GM19351 (cell line): ENCODE results near the gene CAPN13.

ENCODE experiments used
- ATAC-seq: cut with Tn5 transposase; IDR thresholded peaks from one replicate; pipeline ENCODE4 v1.9.1; 2021; ENCODE audit warnings: mild to moderate bottlenecking, moderate library complexity; ENCODE audit not compliant: unreplicated experiment

The CAPN13 gene

DNA sequence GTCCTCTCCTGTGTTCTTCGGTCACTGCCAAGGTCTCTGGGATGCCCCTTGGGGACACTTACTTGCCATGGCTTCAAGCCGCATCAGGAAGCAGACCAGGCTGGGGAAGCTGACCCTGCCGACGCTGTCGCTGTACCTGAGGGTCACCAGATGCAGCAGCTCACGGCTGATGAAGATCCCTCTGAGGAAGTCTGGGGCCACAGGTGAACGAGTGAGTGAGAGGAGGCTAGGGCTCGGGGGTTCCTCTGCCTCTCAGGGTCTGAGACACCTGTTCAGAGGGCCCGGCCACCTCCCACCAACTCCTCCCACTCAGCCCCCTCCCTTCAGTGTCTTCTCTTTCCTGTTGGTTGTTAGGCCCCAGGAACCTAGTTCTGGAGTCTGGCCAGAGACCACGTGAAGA, 74.9 kb downstream of the CAPN13 start:
- ATAC-seq, result no peak

DNA sequence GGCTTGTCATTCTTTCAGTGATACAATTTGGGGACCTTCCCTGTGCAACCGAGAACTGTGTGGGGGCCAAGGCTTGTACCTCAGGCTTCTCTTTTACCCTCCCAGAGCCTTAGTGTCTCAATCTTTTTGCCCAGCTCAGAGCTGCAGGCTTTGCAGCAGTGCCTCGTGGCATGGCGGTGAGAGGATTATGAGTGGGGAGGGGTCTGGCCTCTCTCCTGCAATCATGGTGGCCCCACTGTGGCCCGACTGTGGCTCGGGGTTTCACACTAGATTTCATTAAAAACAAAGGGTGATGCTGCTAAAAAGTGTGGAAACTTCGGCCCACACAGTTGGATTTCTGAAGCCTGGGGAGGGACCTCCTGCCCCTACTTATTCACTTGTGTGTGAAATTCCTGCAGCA, 75.5 kb downstream of the CAPN13 start:
- no peak for ATAC-seq

DNA sequence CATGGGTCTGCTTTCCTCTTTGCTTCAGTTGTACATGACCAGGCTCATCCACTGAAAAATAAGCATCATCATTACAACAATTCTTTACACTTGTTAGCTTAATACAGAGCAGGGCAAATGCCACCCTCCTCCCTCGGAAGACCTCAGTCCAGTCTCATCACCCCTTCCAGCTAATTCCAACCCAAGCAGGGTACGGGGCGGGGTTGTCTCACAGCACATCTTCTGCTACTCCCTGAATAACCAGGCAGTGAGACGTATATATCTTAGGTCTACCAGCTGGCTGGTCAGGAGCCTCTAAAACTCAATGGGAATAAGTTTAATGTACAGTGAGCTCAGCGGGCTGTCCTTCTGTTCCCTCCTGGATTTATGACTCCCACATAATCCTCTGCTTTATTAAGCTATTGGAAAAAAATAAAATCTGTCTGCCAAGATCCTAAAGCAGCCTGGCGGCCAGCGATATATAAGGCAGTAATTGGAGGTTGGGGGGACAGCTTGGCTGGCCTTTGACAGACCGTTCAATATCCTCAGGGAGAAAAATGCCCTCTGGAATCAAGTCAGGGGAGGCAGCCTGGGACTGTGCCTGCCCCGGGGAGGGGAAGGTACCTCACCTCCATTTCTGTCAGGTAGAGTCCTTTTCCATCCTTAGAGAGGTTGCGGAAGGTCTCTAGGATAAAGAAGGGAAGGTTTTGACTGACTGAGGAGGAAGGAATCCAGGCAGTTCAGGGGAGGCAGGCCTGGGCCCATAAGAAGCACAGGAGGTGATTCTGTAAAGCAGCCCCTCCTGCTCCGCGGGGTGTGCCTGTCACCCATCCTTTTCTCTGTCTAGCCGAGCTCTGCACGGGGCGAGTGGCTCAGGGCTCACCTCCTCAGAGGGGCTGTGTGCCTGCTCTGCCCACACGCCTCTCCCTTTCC, 76.3 kb downstream of the CAPN13 start:
- no peak for ATAC-seq

GRCh38 chr2:30729031-30729430, 78.2 kb downstream of the CAPN13 start:
- ATAC-seq, result no peak

DNA sequence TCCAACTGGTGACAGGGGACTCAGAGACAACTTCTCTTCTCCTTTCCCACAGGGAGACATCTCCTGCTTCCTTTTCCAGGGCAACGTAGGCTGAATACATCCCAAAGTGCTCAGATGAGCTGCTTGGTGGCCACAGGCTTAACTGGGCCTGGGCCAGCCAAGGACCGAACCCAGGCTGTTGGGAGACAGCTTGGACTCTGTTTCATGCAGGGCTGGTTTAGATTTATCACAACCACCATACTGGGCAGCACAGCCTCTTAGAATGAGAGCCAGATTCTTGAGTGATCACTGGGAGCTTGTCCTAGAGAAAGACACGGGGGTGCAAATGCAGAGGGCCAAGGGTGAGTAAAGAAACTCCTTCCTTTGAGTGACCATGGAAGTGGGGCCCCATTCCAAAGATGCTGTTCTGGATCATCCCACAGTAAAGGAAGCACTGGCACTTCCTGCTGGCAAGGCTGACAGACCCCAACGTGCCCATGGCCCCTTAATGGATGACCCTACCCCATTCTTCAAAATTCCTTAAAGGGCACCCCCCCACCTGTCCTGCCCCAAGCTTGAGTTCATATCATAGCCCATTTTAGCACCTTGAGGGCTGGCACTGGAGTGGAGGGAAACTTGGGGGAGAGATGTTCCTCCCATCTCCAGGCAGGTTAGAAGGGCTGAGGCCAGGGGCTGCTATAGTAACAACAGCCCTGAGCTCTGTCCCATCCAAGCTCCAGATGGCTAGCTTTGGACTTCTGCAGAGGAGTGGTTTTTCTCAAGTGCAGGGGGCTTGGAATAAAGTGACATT, 84.1 kb downstream of the CAPN13 start:
- no peak for ATAC-seq

DNA sequence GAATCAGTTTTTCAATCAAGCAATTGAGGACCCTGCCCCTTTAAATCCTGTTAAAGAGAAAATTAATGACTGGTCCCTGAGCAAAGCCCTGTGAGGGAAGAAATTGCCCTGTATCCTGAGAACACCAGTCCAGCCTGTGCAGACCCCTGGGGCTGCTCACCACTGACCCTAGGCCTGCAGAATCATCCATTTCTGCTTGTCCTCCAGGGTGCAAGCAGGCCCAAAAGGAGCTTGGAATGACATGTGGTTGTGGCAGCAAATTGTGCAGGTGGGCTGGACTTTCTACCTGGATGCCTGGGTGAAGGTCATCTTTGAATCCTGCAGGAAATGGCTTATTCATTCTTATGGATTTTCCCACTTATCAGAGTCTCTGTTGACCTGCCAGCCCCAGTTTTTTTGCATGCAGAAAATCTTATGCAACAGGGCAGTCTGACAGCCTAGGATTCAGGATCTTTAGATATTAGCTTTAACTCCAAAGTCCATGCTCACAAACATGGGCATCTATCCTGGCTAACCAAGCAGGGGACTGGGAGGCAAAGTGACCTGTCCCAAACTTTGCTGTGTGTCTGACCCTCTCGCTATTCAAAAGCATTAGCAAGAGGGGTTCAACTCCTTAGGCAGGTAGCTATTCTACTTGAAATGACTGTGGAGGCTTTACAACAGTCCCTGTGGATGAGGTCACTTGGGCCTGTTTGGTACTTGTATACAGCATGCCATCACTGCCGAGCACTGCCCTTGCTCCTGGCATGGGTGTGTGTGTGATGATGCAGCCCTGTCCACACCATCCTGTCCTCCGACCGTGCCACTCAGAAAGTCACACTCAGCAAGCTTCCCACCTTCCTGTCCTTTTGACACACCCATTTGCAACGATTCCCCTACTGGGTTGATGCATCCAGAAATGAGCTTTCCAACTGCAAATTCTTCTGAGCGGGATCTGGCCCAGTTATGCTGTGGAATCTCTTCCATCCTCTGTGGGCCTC, 85.3 kb downstream of the CAPN13 start:
- no peak for ATAC-seq

GRCh38 chr2:30721241-30721640, 86.0 kb downstream of the CAPN13 start:
- no peak for ATAC-seq

DNA sequence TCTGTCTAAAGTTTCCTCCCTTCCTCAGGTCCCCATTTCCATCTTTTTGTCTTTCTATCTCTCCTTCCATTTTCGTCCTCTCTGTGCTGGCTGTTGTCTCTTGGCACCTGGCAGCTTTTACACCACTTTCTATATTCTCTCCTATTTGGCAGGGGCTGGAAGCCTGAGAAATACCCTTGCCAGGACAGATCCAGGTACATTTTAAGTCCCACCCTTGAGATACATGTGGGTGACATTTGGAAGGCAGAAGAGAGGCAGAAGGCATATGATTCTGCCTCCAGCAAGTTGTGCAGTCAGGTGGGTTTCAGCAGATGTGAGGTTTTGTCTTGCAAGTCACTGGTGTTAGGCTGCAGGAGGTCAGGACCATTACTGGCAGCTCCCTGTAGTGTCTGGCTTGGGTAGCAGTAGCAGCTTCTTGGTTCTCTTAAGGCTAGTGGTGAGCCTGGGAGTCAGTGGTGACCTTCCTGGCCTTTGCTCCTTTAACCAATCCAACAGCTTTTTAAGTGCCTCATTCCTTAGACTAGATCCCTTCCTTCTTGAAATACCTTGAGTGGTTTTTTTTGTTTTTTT, 90.1 kb downstream of the CAPN13 start:
- ATAC-seq, result no peak

GRCh38 chr2:30716123-30716900, 90.9 kb downstream of the CAPN13 start:
- no peak for ATAC-seq

DNA sequence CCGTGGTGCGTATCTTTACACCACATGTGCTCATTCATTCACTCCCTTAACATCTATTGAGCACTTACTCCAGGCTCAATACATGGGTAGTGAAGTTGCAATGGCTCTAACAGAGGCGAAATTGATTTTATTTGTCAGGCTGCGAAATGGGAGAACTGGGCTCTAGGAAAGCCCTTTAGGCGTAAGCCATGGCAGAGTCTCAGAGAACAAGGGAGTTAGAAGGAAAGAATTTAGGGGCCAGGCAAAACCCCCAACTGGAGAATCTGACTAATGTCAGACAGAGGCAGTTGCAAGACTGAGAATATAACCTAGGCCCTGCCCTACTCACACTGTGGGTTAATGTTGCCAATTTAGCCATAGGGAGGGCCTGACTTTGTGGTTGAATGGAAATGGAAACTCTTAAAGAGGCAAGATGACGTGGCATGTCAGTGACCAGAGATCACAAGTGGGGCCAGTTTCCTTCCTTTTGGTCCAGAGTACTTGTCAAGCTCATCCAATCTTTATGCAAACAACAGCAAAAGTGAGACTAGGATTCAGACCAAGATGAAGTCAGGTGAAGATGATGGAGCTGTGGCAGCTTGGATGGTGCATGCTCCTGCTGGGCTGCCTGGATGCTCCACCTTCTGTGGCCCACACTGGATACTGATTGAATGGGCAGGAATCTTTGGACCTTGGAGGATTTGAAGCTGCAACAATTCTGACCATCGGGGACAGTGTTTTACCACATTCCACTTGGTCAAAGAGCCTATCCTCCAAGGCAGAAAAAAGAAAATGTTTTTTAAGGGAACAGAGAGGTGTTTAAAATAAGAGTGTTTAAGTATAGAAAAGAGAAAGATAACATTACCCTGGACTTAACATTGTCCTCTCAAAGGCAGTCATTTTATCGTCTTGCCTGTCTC, 92.2 kb downstream of the CAPN13 start:
- ATAC-seq, result peak; percentile 47

GRCh38 chr2:30713698-30714097, 93.5 kb downstream of the CAPN13 start:
- ATAC-seq, result peak; percentile 3

DNA sequence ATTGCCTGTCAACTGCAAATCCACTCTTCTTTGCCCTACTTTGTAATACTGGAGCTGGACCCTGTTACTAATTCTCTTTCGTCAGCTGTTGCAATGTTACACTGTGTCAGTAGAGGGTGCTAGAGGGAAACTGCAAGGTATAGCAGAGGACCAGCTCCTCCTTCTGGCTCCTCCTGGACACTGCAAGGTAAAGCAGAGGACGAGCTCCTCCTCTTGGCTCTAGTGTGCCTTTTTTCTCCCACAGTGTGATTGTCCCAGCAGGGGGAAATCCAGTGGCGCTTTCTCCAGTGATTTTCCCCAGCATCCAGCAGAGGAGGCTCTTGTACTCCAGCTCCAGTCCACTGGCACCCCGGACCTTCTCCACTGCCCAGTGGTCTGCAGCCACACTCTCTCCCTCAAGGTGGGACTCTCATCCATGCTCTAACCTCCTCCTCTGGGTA, 95.6 kb downstream of the CAPN13 start:
- peak; percentile 73 for ATAC-seq

DNA sequence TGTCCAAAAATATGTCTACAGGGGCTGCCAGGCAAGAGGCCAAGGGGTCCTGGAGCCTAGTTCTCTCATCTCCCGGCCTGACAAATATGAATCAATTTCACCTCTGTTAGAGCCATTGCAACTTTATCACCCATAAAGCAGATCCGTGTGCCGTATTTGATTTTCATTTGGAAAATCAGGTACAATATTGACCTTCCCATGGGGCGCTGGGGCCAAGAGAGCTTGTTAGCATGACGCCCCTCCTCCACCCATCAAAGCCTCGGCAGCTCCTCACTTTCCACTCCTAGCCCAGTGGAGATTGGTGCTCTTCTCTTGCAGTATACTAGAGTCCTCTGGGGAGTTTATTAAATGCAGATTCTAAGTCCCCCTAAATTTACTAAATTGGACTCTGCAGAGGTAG, 96.8 kb downstream of the CAPN13 start:
- no peak for ATAC-seq

DNA sequence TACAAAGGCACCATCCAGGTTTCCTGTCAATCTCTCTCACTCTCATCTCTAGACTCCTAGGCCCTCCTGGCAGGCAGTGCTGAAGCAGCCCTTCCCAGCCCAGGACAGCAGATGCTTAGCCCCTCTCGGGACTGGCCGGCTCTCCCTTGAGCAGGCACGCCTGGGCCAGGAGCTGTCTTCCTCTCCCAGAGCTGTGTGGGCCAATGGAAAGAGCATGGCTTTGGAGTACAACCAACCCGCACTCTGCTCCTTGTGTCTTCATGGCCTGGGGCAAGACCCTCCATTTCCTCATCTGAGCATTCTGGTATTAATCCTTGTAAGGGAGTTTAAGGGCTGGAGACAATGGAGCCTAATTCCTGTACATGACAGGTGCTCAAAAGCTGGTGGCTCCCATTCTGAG, 97.2 kb downstream of the CAPN13 start:
- ATAC-seq, result no peak

- ATAC-seq, result no peak
These were observed 97.7 kb downstream of the CAPN13 start for GRCh38 chr2:30709516-30709915.

DNA sequence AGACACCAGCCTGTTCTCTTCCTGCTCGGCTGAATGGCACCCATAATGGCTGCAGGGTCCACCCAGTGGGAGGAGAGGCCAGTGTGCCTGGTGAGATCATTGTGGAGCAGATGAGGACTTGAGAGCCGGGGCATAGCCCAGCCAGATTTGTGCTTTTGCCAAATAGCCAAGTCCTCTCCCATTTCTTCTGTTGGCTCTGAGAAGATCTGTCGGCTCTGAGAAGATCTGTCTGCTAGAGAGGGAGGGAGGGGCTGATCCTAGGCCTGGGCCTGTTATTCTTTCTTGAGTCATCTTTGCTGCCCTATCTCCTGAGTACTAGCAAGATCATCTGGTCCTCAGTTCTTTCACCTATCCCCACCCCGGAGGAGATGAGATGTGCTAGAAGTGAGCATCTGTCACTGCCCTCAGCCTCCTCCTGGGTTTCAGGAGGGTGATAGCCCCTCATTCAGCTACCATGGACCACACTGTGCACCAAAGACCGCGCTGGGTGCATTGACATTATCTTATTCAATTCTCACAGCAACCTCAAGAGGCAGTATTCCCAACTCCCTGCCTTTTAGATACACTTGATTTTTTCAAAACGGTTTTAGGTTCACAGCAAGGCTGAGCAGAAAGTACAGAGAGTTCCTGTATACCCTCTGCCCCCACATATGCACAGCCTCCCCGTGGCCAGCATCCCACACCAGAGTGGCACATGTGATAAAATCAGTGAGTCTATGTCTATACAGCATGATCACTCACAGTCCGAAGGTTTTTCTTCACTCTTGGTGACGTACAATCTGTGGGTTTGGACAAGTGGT, 98.6 kb downstream of the CAPN13 start:
- ATAC-seq, result no peak

- ATAC-seq, result no peak
These were observed 99.8 kb downstream of the CAPN13 start for GRCh38 chr2:30707304-30707903.
